ACHN (cell line): ENCODE data around the gene OPHN1.
"Not testable (repeated sequence)": the region's sequence is repeated elsewhere in the genome, so short reads cannot be mapped to it uniquely, and the experiment has no call there.

Source experiments
- DNase-seq: peaks from one replicate; pipeline ENCODE4 v3.0.0-alpha.2; 2015
- in situ Hi-C: cut with HindIII; loops from 2 replicates; pipeline ENCODE4 v1.10.0; 2017; ENCODE audit warnings: low sequenced_read_pairs, low pct_ligation_motif_present, low pct_unique_long_range_greater_than_20kb

Gene OPHN1

GRCh38 chrX:68429216-68429615, 4.1 kb downstream of the OPHN1 start:
- in situ Hi-C loops = no loop called here
- peak; percentile 69 for DNase-seq

- peak; percentile 22 for DNase-seq
- in situ Hi-C loops = no loop called here
These were observed 4.9 kb downstream of the OPHN1 start for GRCh38 chrX:68428431-68428830.

- no peak for DNase-seq
- in situ Hi-C loops = no loop called here
These were observed 8.6 kb downstream of the OPHN1 start for GRCh38 chrX:68424719-68425118.

- in situ Hi-C loops = no loop called here
- DNase-seq = no peak
These were observed 10.8 kb downstream of the OPHN1 start for GRCh38 chrX:68422478-68422877.

- no peak for DNase-seq
- in situ Hi-C loops = no loop called here
These were observed 11.7 kb downstream of the OPHN1 start for GRCh38 chrX:68421636-68422035.

- peak; percentile 8 for DNase-seq
- in situ Hi-C loops = no loop called here
These were observed 12.7 kb downstream of the OPHN1 start for GRCh38 chrX:68420559-68420958.

- no peak for DNase-seq
- in situ Hi-C loops = no loop called here
These were observed 13.3 kb downstream of the OPHN1 start for GRCh38 chrX:68419975-68420374.

- DNase-seq = no peak
These were observed 15.6 kb downstream of the OPHN1 start for GRCh38 chrX:68417651-68418050.

GRCh38 chrX:68416592-68416991, 16.7 kb downstream of the OPHN1 start:
- in situ Hi-C loops = no loop called here
- DNase-seq = no peak

More at GRCh38 chrX:68417651-68418050, 15.6 kb downstream of the OPHN1 start:
- in situ Hi-C loops = no loop called here

- in situ Hi-C loops = no loop called here
- DNase-seq = peak; percentile 27
These were observed 18.0 kb downstream of the OPHN1 start for GRCh38 chrX:68415316-68415715.

- in situ Hi-C loops = no loop called here
- DNase-seq = no peak
These were observed 20.0 kb downstream of the OPHN1 start for GRCh38 chrX:68413254-68413653.

- no peak for DNase-seq
- in situ Hi-C loops = no loop called here
These were observed 21.6 kb downstream of the OPHN1 start for GRCh38 chrX:68411729-68412128.

- in situ Hi-C loops = no loop called here
- DNase-seq = no peak
These were observed 24.1 kb downstream of the OPHN1 start for GRCh38 chrX:68409194-68409593.

- DNase-seq = no peak
- in situ Hi-C loops = no loop called here
These were observed 29.8 kb downstream of the OPHN1 start for GRCh38 chrX:68403522-68403921.

- no peak for DNase-seq
- in situ Hi-C loops = no loop called here
These were observed 30.3 kb downstream of the OPHN1 start for GRCh38 chrX:68403038-68403437.

- in situ Hi-C loops = no loop called here
- no peak for DNase-seq
These were observed 31.2 kb downstream of the OPHN1 start for GRCh38 chrX:68402094-68402493.

- no peak for DNase-seq
- in situ Hi-C loops = no loop called here
These were observed 35.0 kb downstream of the OPHN1 start for GRCh38 chrX:68398291-68398690.

GRCh38 chrX:68396953-68397352, 36.3 kb downstream of the OPHN1 start:
- no peak for DNase-seq
- in situ Hi-C loops = no loop called here

GRCh38 chrX:68389419-68389960, 43.8 kb downstream of the OPHN1 start:
- DNase-seq, in situ Hi-C loops: not testable (repeated sequence)

- no peak for DNase-seq
- in situ Hi-C loops = no loop called here
These were observed 45.5 kb downstream of the OPHN1 start for GRCh38 chrX:68387776-68388175.

- DNase-seq = no peak
- in situ Hi-C loops = no loop called here
These were observed 49.8 kb downstream of the OPHN1 start for GRCh38 chrX:68383540-68383939.
